GM12865 (cell line): Measurements from ENCODE around the gene CCNH.
A peak's percentile ranks its signal among the peaks of the same experiment; 100 is the strongest.

Experiments used
- DNase-seq: peaks from one replicate; pipeline ENCODE4 v3.0.0; 2010; ENCODE audit warnings: low read depth
- H3K4me3 ChIP-seq: 2 replicates; pipeline ENCODE4 v1.5.1; 2011; ENCODE audit warnings: mild to moderate bottlenecking, low read depth, low read length, control low read depth
- TF ChIP-seq, protein P1 (sequence below): IDR thresholded peaks from 2 replicates; pipeline ENCODE4 v1.5.1; 2011; ENCODE audit warnings: low read length, control low read depth, low read depth, inconsistent platforms; ENCODE audit not compliant: insufficient read depth; ENCODE audit errors: missing control alignments

CCNH gene

DNA sequence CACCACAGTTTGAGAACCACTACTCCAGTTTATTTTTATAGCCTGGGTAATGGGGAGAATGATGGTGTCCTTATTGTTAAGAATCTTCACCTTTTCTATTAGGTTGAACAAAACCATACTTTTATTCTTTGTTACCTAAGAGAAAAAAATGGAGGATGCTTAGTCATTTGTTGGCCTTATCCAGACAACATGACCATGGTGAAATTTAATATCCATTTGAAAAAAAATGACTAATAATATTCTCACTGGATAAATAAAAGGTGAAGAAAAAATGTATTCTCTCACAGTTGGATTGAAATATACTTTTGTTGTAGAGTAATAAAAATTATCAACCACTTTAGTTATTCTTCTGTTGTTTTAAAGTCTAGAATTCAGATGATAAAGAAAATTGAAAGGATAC is 5.8 kb upstream of the CCNH start:
- no peak for DNase-seq
- no peak overlapping the region for H3K4me3 ChIP-seq
- TF ChIP-seq, protein P1, sequence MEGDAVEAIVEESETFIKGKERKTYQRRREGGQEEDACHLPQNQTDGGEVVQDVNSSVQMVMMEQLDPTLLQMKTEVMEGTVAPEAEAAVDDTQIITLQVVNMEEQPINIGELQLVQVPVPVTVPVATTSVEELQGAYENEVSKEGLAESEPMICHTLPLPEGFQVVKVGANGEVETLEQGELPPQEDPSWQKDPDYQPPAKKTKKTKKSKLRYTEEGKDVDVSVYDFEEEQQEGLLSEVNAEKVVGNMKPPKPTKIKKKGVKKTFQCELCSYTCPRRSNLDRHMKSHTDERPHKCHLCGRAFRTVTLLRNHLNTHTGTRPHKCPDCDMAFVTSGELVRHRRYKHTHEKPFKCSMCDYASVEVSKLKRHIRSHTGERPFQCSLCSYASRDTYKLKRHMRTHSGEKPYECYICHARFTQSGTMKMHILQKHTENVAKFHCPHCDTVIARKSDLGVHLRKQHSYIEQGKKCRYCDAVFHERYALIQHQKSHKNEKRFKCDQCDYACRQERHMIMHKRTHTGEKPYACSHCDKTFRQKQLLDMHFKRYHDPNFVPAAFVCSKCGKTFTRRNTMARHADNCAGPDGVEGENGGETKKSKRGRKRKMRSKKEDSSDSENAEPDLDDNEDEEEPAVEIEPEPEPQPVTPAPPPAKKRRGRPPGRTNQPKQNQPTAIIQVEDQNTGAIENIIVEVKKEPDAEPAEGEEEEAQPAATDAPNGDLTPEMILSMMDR = no peak

DNA sequence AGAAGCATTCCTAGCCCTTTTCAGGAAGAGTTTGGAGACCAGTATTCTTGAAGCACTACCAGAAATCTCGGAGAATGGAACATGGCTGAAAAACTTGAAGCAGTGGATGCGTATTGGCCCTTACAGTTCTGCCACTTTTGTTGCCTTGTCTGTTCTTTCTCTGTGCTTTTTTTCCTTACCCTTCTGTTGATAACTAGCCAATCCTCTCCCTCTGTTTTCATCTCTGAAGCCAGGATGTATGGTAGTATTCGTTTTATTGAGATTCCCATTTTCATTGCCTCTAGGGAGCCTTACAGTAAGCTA is 564 bp upstream of the CCNH start:
- peak overlapping the region; percentile 52 for H3K4me3 ChIP-seq
- TF ChIP-seq, protein P1 = no peak
- no peak for DNase-seq

DNA sequence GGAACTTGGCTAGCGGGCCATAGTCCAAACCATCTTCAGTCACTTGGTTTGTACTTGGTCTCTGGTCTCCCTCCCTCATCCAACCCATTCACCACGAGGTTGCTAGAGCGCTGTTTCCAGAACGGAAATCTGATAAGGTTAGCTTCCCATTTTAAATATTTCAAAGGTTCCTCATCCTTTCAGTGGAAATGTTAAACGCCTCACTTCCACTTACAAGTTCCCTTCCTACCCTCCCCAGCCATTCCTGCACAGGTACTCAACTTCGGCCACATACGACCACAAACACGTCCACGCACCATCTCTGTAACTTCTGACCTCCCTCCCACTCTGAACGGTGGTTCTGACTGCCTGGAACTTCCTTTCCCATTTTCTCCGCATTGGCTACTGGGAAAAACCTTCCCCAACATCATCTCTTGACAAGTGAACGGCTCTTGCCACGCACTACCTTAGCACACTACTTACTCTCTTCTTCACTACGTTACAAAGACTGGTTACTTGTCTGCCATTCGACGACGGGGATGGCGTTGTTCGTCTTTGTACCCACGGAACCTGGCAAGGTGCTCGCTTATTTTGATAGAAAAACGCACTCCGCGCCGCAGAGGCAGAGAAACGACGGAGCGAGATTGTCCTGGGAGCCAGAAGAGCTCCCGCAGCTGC is 629 bp downstream of the CCNH start:
- TF ChIP-seq, protein P1 = no peak
- DNase-seq = peak; percentile 34
- peak overlapping the region; percentile 84 for H3K4me3 ChIP-seq

DNA sequence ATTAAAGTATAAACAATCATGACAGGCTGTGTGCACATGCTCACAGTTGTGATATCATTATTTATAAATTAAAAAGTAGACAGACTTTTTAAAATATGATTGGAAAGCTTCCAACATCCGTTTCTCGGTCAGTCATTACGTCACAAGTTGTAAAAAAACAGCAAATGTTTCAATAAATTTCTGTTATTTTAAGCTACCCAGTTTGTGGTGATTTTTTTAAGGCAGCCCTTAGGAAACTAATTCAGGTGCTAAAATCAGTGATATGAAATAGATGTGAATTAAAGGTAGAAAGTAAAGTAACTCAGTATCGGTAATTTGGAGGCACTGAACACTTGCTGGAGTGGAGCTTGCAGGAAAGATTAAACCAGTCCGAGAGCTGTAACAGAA is 1.2 kb downstream of the CCNH start:
- peak overlapping the region; percentile 84 for H3K4me3 ChIP-seq
- no peak for DNase-seq
- TF ChIP-seq, protein P1 = no peak

DNA sequence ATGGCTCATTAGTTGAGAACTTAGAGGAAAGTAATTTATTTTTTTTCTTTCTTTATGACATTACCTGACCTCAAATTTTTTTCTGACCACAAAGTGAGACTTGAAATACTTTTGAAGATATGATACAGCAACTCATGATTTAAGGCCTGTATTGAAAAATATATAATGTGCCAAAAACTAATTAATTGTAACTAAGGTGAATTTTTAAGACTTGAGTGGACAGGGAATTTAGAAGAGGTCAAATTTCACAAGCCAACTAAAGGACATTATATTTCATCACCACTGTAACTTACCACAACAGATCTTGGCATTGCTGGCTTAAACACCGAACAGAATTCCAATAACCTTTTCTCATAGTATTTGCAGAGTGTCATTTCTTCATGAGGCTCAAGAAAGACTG is 1.8 kb downstream of the CCNH start:
- peak overlapping the region; percentile 84; the same call in 1 of the 2 replicates for H3K4me3 ChIP-seq
- TF ChIP-seq, protein P1 = no peak

DNA sequence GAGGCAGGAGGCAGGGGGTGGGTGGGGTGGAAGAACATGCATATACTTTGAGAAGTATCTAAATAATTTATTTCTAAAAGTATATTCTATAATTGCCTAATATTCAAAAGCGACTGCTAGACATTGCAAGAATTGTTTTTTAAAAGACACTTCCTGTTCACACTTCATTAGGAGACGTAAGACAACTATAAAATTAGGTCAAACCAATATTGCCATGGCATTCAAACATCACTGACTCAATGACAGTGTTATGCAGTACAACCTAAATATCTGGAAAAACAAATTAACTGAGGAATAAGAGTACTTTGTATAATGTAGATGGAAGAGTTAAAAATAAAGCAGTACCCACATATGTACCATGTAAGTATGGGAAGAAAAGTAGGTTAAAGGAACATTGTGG is 4.5 kb downstream of the CCNH start:
- no peak overlapping the region for H3K4me3 ChIP-seq
- TF ChIP-seq, protein P1 = no peak
- no peak for DNase-seq

More for the DNA sequence above, 1.8 kb downstream of the CCNH start:
- DNase-seq = no peak

DNA sequence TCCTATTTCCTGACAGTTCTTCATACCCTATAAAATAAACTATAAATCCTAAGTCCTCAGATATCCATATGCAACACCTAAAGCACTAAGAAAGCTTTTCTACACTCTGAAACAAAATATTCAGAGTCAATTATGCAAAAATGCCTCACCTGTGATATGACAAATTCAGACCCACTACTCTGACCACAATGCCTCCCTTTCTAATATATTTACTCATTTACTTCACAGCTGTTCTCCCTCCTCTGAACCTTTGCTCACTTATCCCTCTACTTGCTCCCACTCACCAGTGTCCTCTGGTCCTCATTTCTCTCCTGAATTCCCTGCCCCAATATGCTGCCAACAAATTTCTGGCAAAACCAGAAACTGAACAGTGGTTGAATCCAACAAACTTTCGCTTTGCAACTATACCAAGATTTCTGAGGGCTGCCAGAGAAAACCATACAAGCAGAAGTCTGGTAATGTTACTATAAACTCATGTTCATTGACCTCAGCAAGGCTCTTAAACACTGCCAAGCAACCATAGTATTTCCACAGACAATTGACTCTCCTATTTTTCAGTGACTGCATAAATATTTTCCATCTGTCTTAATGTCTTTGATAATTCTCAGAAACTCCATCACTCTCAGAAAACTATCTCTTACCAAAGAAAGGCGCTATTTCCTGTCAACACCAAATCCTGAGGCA is 7.1 kb downstream of the CCNH start:
- TF ChIP-seq, protein P1 = no peak
- no peak overlapping the region for H3K4me3 ChIP-seq
- DNase-seq = no peak
